NCI-H524 (cell line): Measurements from ENCODE around the gene TPP2.

ENCODE experiments used
- DNase-seq, 2 experiments: peaks; one replicate each; lab custom pipeline; 2025; lab: John Stamatoyannopoulos, UW

TPP2 gene

GRCh38 chr13:102596147-102597028 lies at the start of gene TPP2:
Gene TPP2 (plus strand): TSS chr13:102596986. CDS start chr13:102597039, 53 bp downstream.
- peak; percentile 89 to 95 for DNase-seq

- no peak for DNase-seq
Observed at GRCh38 chr13:102548811-102549210, 48.0 kb upstream of the TPP2 start.

GRCh38 chr13:102550507-102550906 lies 46.3 kb upstream of the TPP2 start:
- no peak for DNase-seq

GRCh38 chr13:102555914-102556553 lies 40.8 kb upstream of the TPP2 start:
- peak; percentile 44 to 73 for DNase-seq

- no peak for DNase-seq
Observed at GRCh38 chr13:102556806-102557205, 40.0 kb upstream of the TPP2 start.

GRCh38 chr13:102558029-102558428 lies 38.8 kb upstream of the TPP2 start:
- peak in 1 of 2 experiments; percentile 67 for DNase-seq

- no peak for DNase-seq
Observed at GRCh38 chr13:102561933-102562332, 34.9 kb upstream of the TPP2 start.

GRCh38 chr13:102563267-102563666 lies 33.5 kb upstream of the TPP2 start:
- DNase-seq = no peak

GRCh38 chr13:102564564-102564963 lies 32.2 kb upstream of the TPP2 start:
- no peak for DNase-seq

GRCh38 chr13:102566513-102566912 lies 30.3 kb upstream of the TPP2 start:
- DNase-seq = no peak

- no peak for DNase-seq
Observed at GRCh38 chr13:102567857-102568256, 28.9 kb upstream of the TPP2 start.

GRCh38 chr13:102569488-102569887 lies 27.3 kb upstream of the TPP2 start:
- DNase-seq = no peak

- DNase-seq = peak; percentile 8 to 49
Observed at GRCh38 chr13:102571075-102571474, 25.7 kb upstream of the TPP2 start.

GRCh38 chr13:102572323-102572722 lies 24.5 kb upstream of the TPP2 start:
- DNase-seq = no peak

- DNase-seq = peak in 1 of 2 experiments; percentile 65
Observed at GRCh38 chr13:102580552-102581169, 16.1 kb upstream of the TPP2 start.

GRCh38 chr13:102582256-102582655 lies 14.5 kb upstream of the TPP2 start:
- DNase-seq = no peak

- DNase-seq = no peak
Observed at GRCh38 chr13:102584434-102584833, 12.4 kb upstream of the TPP2 start.

GRCh38 chr13:102586615-102587014 lies 10.2 kb upstream of the TPP2 start:
- no peak for DNase-seq

- no peak for DNase-seq
Observed at GRCh38 chr13:102587916-102588315, 8.9 kb upstream of the TPP2 start.

- peak; percentile 98 for DNase-seq
Observed at GRCh38 chr13:102589301-102589822, 7.4 kb upstream of the TPP2 start.

- peak; percentile 79 to 87 for DNase-seq
Observed at GRCh38 chr13:102591988-102592781, 4.6 kb upstream of the TPP2 start.

- DNase-seq = no peak
Observed at GRCh38 chr13:102593466-102593865, 3.3 kb upstream of the TPP2 start.
